NCI-H1694 (cell line): ENCODE results near the gene KLHDC8A.
"Not testable (repeated sequence)": the region's sequence is repeated elsewhere in the genome, so short reads cannot be mapped to it uniquely, and the experiment has no call there.

Experiments
- DNase-seq: peaks from one replicate; lab custom pipeline; 2025; lab: John Stamatoyannopoulos, UW

Gene KLHDC8A

GRCh38 chr1:205371871-205372660, 15.3 kb upstream of the KLHDC8A start:
- no peak for DNase-seq

GRCh38 chr1:205370780-205371179, 14.1 kb upstream of the KLHDC8A start:
- DNase-seq, result no peak

- DNase-seq, result no peak
Observed at GRCh38 chr1:205369701-205370123, 13.0 kb upstream of the KLHDC8A start.

GRCh38 chr1:205368478-205368877, 11.8 kb upstream of the KLHDC8A start:
- DNase-seq, result no peak

GRCh38 chr1:205365945-205366463, 9.3 kb upstream of the KLHDC8A start:
- no peak for DNase-seq

GRCh38 chr1:205365086-205365485, 8.4 kb upstream of the KLHDC8A start:
- not testable (repeated sequence) for DNase-seq

- no peak for DNase-seq
Observed at GRCh38 chr1:205360891-205361290, 4.2 kb upstream of the KLHDC8A start.

GRCh38 chr1:205359771-205360565, 3.2 kb upstream of the KLHDC8A start:
- DNase-seq, result no peak

GRCh38 chr1:205358579-205358978, 1.9 kb upstream of the KLHDC8A start:
- no peak for DNase-seq

GRCh38 chr1:205357567-205357966, 845 bp upstream of the KLHDC8A start:
- DNase-seq, result no peak

GRCh38 chr1:205355075-205355453, 1.7 kb downstream of the KLHDC8A start:
- DNase-seq, result no peak

- DNase-seq, result peak; percentile 70
Observed at GRCh38 chr1:205354259-205355074, 2.3 kb downstream of the KLHDC8A start.

GRCh38 chr1:205353612-205354011, 3.1 kb downstream of the KLHDC8A start:
- no peak for DNase-seq

GRCh38 chr1:205353191-205353590, 3.5 kb downstream of the KLHDC8A start:
- no peak for DNase-seq

- peak; percentile 98 for DNase-seq
Observed at GRCh38 chr1:205351984-205352713, 4.6 kb downstream of the KLHDC8A start.

- DNase-seq, result peak; percentile 82
Observed at GRCh38 chr1:205350691-205351141, 6.0 kb downstream of the KLHDC8A start.

GRCh38 chr1:205350124-205350523, 6.6 kb downstream of the KLHDC8A start:
- DNase-seq, result no peak

- DNase-seq, result peak; percentile 24
Observed at GRCh38 chr1:205348554-205349487, 7.9 kb downstream of the KLHDC8A start.

- DNase-seq, result no peak
Observed at GRCh38 chr1:205346956-205347574, 9.7 kb downstream of the KLHDC8A start.

- no peak for DNase-seq
Observed at GRCh38 chr1:205345761-205346160, 11.0 kb downstream of the KLHDC8A start.
